BJ (cell line): ENCODE measurements around the gene ARF5. TPM values are rescaled to one million over a fixed set of nuclear protein-coding genes. Genes with fewer than 3 reads are reported as not detected.

Source experiments
- CTCF ChIA-PET: fragments of 350-600 bp; formaldehyde crosslinking; extraction: SDS; loops from one replicate; lab custom pipeline; 2021; ENCODE audit warnings: antibody characterized with exemption, inconsistent platforms; lab: Yijun Ruan, JAX
- POLR2A ChIA-PET: fragments of 300-600 bp; sonication (Branson Sonifier 250); formaldehyde crosslinking; extraction: SDS; loops from one replicate; lab custom pipeline; 2021; ENCODE audit warnings: antibody characterized with exemption; lab: Charles Lee
- DNase-seq: peaks from one replicate; pipeline ENCODE4 v3.0.0-alpha.2; 2011; ENCODE audit warnings: low read depth
- H3K27me3 ChIP-seq: 2 replicates; pipeline ENCODE4 v1.6.0; 2011; ENCODE audit warnings: low read length; ENCODE audit not compliant: control insufficient read depth, insufficient read depth
- H3K36me3 ChIP-seq: 2 replicates; pipeline ENCODE4 v1.5.1; 2011; ENCODE audit warnings: low read length; ENCODE audit not compliant: control insufficient read depth, insufficient read depth
- H3K4me3 ChIP-seq: 2 replicates; pipeline ENCODE4 v1.5.1; 2011; ENCODE audit warnings: low read depth, mild to moderate bottlenecking, control low read depth, low read length
- CTCF ChIP-seq: IDR thresholded peaks from 2 replicates; pipeline ENCODE4 v1.5.1; 2011; ENCODE audit warnings: low read depth, mild to moderate bottlenecking, control low read depth, inconsistent platforms, low read length, moderate library complexity; ENCODE audit not compliant: insufficient read depth
- polyA plus RNA-seq: library from polyadenylated mRNA; depleted of rRNA; stranded (reverse); fragments of >200 nt; gene quantifications from 2 replicates; pipeline ENCODE4 v1.2.3, GENCODE V29; 2011

The ARF5 gene
- polyA plus RNA-seq, 1 experiment, result 208 TPM

- peaks cover 15% of the 10 kb centered on the region for H3K36me3 ChIP-seq
- no peak for DNase-seq
- ChIA-PET CTCF (no interaction called here), POLR2A (no interaction called here)
- no peak for TF ChIP-seq CTCF
- no peak overlapping the region for H3K4me3 ChIP-seq
- H3K27me3 ChIP-seq, result no peaks in the 10 kb centered on the region
Measured at GRCh38 chr7:127581716-127582115, 6.5 kb upstream of the ARF5 start.

GRCh38 chr7:127582361-127582760, 5.8 kb upstream of the ARF5 start:
- ChIA-PET POLR2A (no interaction called here), CTCF (no interaction called here)
- no peak for DNase-seq
- Histone ChIP-seq H3K4me3 (no peak overlapping the region), H3K36me3 (peaks cover 15% of the 10 kb centered on the region), H3K27me3 (no peaks in the 10 kb centered on the region)
- TF ChIP-seq CTCF, result no peak

- no peak for TF ChIP-seq CTCF
- ChIA-PET CTCF (interaction anchor here (0.6 kb wide), 1 partner anchor 8 kb away, joined by 3 read pairs; no protein-coding TSS in a partner anchor), POLR2A (no interaction called here)
- Histone ChIP-seq H3K27me3 (no peaks in the 10 kb centered on the region), H3K4me3 (peak overlapping the region; percentile 81), H3K36me3 (peaks cover 15% of the 10 kb centered on the region)
- DNase-seq, result no peak
Measured at GRCh38 chr7:127584648-127585043, 3.6 kb upstream of the ARF5 start.

- DNase-seq, result peak; percentile 38
- Histone ChIP-seq H3K4me3 (peak within 1 kb of the TSS; percentile 81), H3K36me3 (peaks cover 15% of the 10 kb centered on the region), H3K27me3 (no peaks in the 10 kb centered on the region)
- TF ChIP-seq CTCF, result no peak
- POLR2A ChIA-PET, result no interaction called here
- CTCF ChIA-PET, result interaction anchor here (0.6 to 1.4 kb wide), 4 partner anchors 9 to 626 kb away, joined by 3 read pairs; no protein-coding TSS in a partner anchor
Measured at GRCh38 chr7:127585044-127585953, 2.9 kb upstream of the ARF5 start, which contains the start of gene GCC1. Gene GCC1, minus strand, starts transcription at chr7:127585596. Its CDS starts 414 bp downstream, at chr7:127585182.

- H3K27me3 ChIP-seq, result no peaks in the 10 kb centered on the region
- DNase-seq, result no peak
- no peak overlapping the region for H3K4me3 ChIP-seq
- POLR2A ChIA-PET, result no interaction called here
- TF ChIP-seq CTCF, result no peak
- CTCF ChIA-PET, result interaction anchor here (1.1 to 1.4 kb wide), 3 partner anchors 459 to 625 kb away, joined by 3 read pairs; no protein-coding TSS in a partner anchor
- peaks cover 21% of the 10 kb centered on the region for H3K36me3 ChIP-seq
Measured at GRCh38 chr7:127586346-127586745, 1.9 kb upstream of the ARF5 start.
